OCI-LY7 (cell line): ENCODE data around the gene MTF2.

Experiments
- CTCF ChIP-seq: fragments of 200-600 bp; sonication (generic); conservative IDR thresholded peaks from 2 replicates; pipeline ENCODE4 v1.5.1; 2014; ENCODE audit warnings: mild to moderate bottlenecking, antibody characterized with exemption, low read length, moderate library complexity, mixed read lengths
- EZH2phosphoT487 ChIP-seq: fragments of 200-600 bp; sonication (generic); IDR thresholded peaks from 2 replicates; pipeline ENCODE4 v1.6.1; 2018; ENCODE audit warnings: low read depth, borderline replicate concordance, mild to moderate bottlenecking, mixed run types, antibody characterized with exemption, low read length, moderate library complexity, mixed read lengths

DNA sequence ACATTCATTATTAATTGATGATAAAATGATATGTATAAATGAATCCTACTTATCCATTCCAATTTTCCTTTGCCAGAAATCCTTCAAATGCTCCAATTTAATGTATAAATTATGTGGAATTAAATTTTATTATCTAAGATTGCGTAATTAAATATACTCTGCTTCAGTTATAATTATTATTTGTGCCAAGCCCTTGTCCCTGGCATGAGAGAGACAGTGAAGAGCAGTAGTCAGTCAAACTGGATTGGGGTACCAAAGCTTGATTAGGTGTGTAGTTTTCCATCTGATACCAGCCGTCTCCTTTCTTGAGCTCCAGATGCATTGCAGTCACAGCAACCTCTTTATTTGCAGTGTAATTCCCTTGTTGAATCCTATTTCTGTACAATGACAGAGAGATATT, 22.4 kb upstream of the MTF2 start:
- TF ChIP-seq CTCF (no peak), EZH2phosphoT487 (no peak)
